Measurements from ENCODE around the gene PTPRG.

PTPRG gene

DNA sequence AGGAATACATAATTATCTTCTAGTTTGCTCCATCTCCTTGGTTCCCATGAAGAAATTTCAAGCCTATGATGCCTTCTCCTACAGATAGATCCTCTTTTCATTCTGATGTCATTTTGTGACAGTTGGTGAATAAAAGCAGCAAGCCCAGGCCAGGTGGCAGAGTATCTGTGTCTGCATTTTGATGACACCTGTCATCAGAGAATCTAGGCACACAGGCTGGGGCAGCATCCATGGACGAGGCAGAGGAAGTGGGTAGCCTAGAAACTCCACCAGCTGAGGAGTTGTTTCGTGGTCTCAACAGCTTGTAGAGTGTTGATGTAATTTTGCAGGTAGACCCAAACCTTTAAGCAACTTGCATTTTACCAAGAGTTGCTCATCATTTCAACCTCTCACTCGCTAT lies 542.2 kb downstream of the PTPRG start:
- Histone ChIP-seq H3K4me3 (ENCODE audit: low read depth, low read length) (no peak overlapping the region), H3K27ac (ENCODE audit: low read depth, low read length) (no peak overlapping the region), H3K9me3 (ENCODE audit: control insufficient read depth, insufficient read depth, low read depth, low read length) (no peaks in the 10 kb centered on the region), H3K36me3 (ENCODE audit: control insufficient read depth, insufficient read depth, low read length) (no peaks in the 10 kb centered on the region), H3K27me3 (ENCODE audit: control insufficient read depth, insufficient read depth, low read length) (no peaks in the 10 kb centered on the region), H3K4me1 (ENCODE audit: control insufficient read depth, insufficient read depth, low read length) (no peaks in the 10 kb centered on the region), H3K9ac (ENCODE audit: low read length) (no peak overlapping the region)

DNA sequence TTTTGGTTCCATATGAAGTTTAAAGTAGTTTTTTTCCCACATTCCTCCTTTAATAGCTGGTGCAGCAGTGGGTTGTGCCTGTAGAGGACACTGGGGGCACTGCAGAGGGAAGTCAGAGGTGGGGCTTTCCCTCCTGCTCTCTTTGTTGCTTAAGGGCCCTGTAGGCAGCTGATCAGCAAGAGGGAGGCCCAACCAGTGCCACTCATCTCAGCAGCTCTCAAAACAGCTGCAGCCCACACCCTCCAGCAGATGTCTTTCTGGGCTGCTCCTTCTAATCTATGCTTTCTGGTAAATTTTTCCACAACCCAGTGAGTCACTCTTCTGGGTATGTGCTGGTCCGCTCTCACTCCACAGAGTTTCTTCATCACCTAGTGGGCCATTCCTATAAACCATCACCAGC lies 548.2 kb downstream of the PTPRG start:
- H3K9ac ChIP-seq (ENCODE audit: low read length), result no peak overlapping the region
- no peaks in the 10 kb centered on the region for H3K9me3 ChIP-seq (ENCODE audit: control insufficient read depth, insufficient read depth, low read depth, low read length)
- H3K4me3 ChIP-seq (ENCODE audit: low read depth, low read length), result no peak overlapping the region
- no peaks in the 10 kb centered on the region for H3K27me3 ChIP-seq (ENCODE audit: control insufficient read depth, insufficient read depth, low read length)
- H3K4me1 ChIP-seq (ENCODE audit: control insufficient read depth, insufficient read depth, low read length), result peaks cover 9% of the 10 kb centered on the region; the same call in 1 of the 2 replicates
- no peak overlapping the region for H3K27ac ChIP-seq (ENCODE audit: low read depth, low read length)
- H3K36me3 ChIP-seq (ENCODE audit: control insufficient read depth, insufficient read depth, low read length), result no peaks in the 10 kb centered on the region

DNA sequence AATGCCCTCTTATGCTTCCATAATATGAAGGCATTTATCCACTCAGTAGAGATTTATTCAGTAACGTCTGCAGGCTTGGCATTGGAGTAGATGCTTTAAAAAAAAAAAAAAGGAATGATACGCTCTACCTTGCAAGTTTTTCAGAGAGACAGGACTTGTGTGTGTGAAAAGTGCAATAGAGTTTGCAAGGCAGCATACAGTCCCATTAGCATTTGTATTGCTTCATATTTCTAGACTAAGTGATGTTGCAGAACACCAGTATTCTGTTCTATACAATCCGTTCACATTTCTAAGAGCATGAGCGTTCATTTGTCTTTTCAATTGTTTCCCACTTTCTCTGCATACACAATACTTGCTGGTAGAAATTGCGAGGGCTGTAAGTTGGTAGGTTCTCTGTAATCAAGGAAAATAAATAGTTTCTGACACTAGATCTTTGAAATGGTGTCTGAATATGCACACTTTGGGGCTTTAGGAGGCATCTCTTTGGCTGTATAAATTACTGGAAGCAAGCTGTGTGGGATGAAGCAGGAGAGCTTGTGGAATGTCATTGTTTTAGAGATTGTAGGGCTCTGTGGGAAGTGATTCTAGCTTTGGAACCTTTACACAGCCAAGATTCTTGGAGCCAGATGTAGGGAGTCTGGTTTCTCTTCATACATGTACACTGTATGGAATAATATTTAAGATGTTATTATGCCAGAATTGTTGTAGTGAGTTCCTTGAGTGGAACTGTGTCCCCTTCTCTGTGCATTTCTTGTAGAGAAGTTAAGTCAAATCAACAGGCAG lies 549.3 kb downstream of the PTPRG start:
- Histone ChIP-seq H3K4me1 (ENCODE audit: control insufficient read depth, insufficient read depth, low read length) (peaks cover 9% of the 10 kb centered on the region; the same call in 1 of the 2 replicates), H3K9me3 (ENCODE audit: control insufficient read depth, insufficient read depth, low read depth, low read length) (no peaks in the 10 kb centered on the region), H3K36me3 (ENCODE audit: control insufficient read depth, insufficient read depth, low read length) (no peaks in the 10 kb centered on the region), H3K27ac (ENCODE audit: low read depth, low read length) (no peak overlapping the region), H3K9ac (ENCODE audit: low read length) (no peak overlapping the region), H3K4me3 (ENCODE audit: low read depth, low read length) (no peak overlapping the region), H3K27me3 (ENCODE audit: control insufficient read depth, insufficient read depth, low read length) (no peaks in the 10 kb centered on the region)

DNA sequence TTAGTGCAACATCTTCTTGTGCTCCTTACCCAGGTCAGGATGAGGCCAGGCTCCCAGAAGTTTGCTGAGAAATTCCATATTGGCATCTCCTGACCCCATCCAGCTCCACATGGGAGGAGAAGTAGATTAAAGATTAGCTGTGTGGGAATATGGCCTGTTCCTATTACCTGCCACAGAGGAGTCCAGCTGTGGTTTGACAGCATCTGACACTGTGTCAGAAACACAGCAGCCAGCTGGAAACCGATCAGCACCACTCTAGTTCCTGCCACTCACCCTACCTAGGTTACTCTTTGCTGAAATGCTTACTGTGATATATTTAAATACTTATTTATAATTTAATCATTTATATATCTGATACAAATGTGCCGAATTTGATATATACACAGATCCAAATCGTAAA lies 551.7 kb downstream of the PTPRG start:
- H3K9ac ChIP-seq (ENCODE audit: low read length), result no peak overlapping the region
- no peaks in the 10 kb centered on the region for H3K27me3 ChIP-seq (ENCODE audit: control insufficient read depth, insufficient read depth, low read length)
- peaks cover 9% of the 10 kb centered on the region; the same call in 1 of the 2 replicates for H3K4me1 ChIP-seq (ENCODE audit: control insufficient read depth, insufficient read depth, low read length)
- H3K4me3 ChIP-seq (ENCODE audit: low read depth, low read length), result no peak overlapping the region
- no peaks in the 10 kb centered on the region for H3K36me3 ChIP-seq (ENCODE audit: control insufficient read depth, insufficient read depth, low read length)
- H3K9me3 ChIP-seq (ENCODE audit: control insufficient read depth, insufficient read depth, low read depth, low read length), result no peaks in the 10 kb centered on the region
- no peak overlapping the region for H3K27ac ChIP-seq (ENCODE audit: low read depth, low read length)

DNA sequence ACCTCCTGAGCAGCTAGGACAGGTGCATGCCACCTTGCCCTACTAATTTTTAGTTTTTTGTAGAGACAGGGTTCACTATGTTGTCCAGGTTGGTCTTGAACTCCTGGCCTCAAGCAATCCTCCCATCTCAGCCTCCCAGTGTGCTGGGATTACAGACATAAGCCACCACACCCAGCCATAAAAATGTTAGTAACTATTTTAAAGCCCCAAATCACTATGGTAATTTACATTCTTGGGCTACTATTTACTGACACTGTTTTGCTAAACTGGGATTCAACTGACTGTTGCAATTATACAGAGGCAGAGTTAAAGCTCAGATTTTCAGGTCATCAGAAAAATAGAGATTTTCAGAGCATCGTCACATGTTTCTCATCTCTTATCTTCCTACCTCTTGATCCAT lies 553.4 kb downstream of the PTPRG start:
- H3K4me1 ChIP-seq (ENCODE audit: control insufficient read depth, insufficient read depth, low read length), result 0 out of 2 replicates have a peak, but pooled peaks cover 7% of the 10 kb centered on the region
- H3K27ac ChIP-seq (ENCODE audit: low read depth, low read length), result no peak overlapping the region
- H3K36me3 ChIP-seq (ENCODE audit: control insufficient read depth, insufficient read depth, low read length), result no peaks in the 10 kb centered on the region
- no peak overlapping the region for H3K4me3 ChIP-seq (ENCODE audit: low read depth, low read length)
- H3K27me3 ChIP-seq (ENCODE audit: control insufficient read depth, insufficient read depth, low read length), result no peaks in the 10 kb centered on the region
- 0 out of 2 replicates have a peak, but pooled peaks cover 3% of the 10 kb centered on the region for H3K9me3 ChIP-seq (ENCODE audit: control insufficient read depth, insufficient read depth, low read depth, low read length)
- no peak overlapping the region for H3K9ac ChIP-seq (ENCODE audit: low read length)

DNA sequence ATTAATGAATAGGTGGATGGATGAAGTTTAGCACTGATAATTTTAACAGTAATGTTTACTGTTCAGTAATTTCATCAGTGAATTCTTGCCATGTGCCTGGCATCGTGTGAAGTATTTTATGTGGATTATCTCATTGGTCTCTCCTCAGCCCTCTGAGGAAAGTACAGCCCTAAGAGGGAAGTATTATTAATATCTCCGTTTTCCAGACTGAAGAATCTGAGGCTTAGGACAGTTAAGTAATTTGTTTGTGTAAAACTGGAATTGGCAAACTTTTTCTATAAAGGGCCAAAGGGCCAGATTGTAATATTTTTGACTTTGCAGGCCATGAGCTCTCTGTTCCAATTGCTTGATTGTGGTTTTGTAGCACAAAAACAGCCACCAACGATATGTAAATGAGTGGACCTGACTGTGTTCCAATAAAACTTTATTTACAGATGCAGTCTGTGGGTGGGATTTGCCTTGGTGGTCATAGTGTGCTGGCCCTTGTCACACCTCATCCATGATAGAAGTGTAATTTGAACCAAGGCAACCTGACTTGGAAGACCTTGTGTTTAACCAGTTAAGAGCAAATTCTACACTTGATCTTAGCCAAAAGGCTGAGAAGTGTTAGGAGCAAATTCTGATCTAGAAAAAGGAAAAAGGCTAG lies 556.7 kb downstream of the PTPRG start:
- Histone ChIP-seq H3K9ac (ENCODE audit: low read length) (no peak overlapping the region), H3K36me3 (ENCODE audit: control insufficient read depth, insufficient read depth, low read length) (peaks cover 5% of the 10 kb centered on the region), H3K27ac (ENCODE audit: low read depth, low read length) (no peak overlapping the region), H3K4me1 (ENCODE audit: control insufficient read depth, insufficient read depth, low read length) (no peaks in the 10 kb centered on the region), H3K4me3 (ENCODE audit: low read depth, low read length) (no peak overlapping the region), H3K9me3 (ENCODE audit: control insufficient read depth, insufficient read depth, low read depth, low read length) (peaks cover 11% of the 10 kb centered on the region; the same call in 1 of the 2 replicates), H3K27me3 (ENCODE audit: control insufficient read depth, insufficient read depth, low read length) (no peaks in the 10 kb centered on the region)

DNA sequence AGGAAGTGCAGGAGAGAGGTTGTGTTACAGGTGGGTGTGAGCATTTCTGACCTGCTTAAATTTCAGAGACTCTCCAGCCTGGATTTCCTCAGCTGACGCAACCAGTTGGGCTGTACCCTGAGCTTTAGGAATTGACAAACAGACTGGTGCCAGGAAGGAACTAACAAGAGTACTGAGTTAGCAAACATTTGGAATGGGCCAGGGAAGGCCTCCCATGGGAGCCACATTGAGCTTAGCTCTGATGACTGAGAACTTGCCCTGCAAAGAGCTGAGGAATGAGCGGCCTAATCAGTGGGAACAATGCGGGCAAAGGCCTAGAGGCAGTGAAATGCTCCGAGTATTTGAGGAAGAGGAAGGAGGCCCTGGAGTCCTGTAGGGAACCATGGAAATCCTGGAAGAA lies 557.8 kb downstream of the PTPRG start:
- peaks cover 11% of the 10 kb centered on the region; the same call in 1 of the 2 replicates for H3K9me3 ChIP-seq (ENCODE audit: control insufficient read depth, insufficient read depth, low read depth, low read length)
- H3K27me3 ChIP-seq (ENCODE audit: control insufficient read depth, insufficient read depth, low read length), result no peaks in the 10 kb centered on the region
- peaks cover 5% of the 10 kb centered on the region for H3K36me3 ChIP-seq (ENCODE audit: control insufficient read depth, insufficient read depth, low read length)
- no peak overlapping the region for H3K27ac ChIP-seq (ENCODE audit: low read depth, low read length)
- no peaks in the 10 kb centered on the region for H3K4me1 ChIP-seq (ENCODE audit: control insufficient read depth, insufficient read depth, low read length)
- H3K9ac ChIP-seq (ENCODE audit: low read length), result no peak overlapping the region
- no peak overlapping the region for H3K4me3 ChIP-seq (ENCODE audit: low read depth, low read length)

DNA sequence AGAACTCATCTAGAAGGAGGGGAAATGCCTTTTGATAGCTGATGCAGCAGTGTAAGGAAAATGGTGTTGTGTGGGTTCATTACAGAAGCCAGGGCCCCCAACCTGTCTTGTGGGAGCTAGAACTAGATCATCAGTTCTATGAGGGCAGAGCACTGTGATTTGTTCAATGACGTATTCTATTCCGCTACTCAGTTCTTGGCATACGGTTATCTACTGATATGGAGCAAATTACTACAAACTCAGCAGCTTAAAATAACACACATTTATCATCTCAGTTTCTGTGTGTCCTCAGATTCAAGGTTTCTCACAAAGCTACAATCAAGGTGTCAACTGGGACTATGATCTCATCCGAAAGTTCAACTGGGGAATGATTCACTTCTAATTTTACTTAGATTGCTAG lies 561.4 kb downstream of the PTPRG start:
- Histone ChIP-seq H3K36me3 (ENCODE audit: control insufficient read depth, insufficient read depth, low read length) (peaks cover 5% of the 10 kb centered on the region), H3K9ac (ENCODE audit: low read length) (no peak overlapping the region), H3K27me3 (ENCODE audit: control insufficient read depth, insufficient read depth, low read length) (no peaks in the 10 kb centered on the region), H3K9me3 (ENCODE audit: control insufficient read depth, insufficient read depth, low read depth, low read length) (peaks cover 11% of the 10 kb centered on the region; the same call in 1 of the 2 replicates), H3K4me1 (ENCODE audit: control insufficient read depth, insufficient read depth, low read length) (no peaks in the 10 kb centered on the region), H3K4me3 (ENCODE audit: low read depth, low read length) (no peak overlapping the region), H3K27ac (ENCODE audit: low read depth, low read length) (no peak overlapping the region)

DNA sequence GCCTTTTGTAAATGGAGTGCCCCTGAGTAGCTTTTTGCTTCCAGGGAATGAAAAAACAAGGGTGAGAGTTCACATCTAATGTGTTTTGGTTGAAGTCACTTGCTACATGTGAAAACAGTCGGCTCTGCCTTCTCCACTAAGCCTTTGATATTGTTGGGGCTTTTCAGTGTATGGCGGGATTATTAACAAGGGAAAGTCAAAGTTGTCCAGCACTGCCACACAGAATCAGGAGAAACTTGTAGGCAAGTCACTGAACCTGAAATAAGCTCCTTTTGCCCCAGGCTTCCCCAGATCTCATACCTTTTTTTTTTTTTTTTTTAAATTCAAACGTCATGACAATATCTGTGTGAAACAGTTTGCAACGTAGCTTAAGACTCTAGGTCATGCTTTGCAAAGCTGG lies 564.0 kb downstream of the PTPRG start:
- no peak overlapping the region for H3K9ac ChIP-seq (ENCODE audit: low read length)
- H3K9me3 ChIP-seq (ENCODE audit: control insufficient read depth, insufficient read depth, low read depth, low read length), result peaks cover 7% of the 10 kb centered on the region; the same call in 1 of the 2 replicates
- H3K36me3 ChIP-seq (ENCODE audit: control insufficient read depth, insufficient read depth, low read length), result peaks cover 5% of the 10 kb centered on the region
- H3K4me1 ChIP-seq (ENCODE audit: control insufficient read depth, insufficient read depth, low read length), result no peaks in the 10 kb centered on the region
- H3K4me3 ChIP-seq (ENCODE audit: low read depth, low read length), result no peak overlapping the region
- H3K27me3 ChIP-seq (ENCODE audit: control insufficient read depth, insufficient read depth, low read length), result no peaks in the 10 kb centered on the region
- H3K27ac ChIP-seq (ENCODE audit: low read depth, low read length), result no peak overlapping the region

DNA sequence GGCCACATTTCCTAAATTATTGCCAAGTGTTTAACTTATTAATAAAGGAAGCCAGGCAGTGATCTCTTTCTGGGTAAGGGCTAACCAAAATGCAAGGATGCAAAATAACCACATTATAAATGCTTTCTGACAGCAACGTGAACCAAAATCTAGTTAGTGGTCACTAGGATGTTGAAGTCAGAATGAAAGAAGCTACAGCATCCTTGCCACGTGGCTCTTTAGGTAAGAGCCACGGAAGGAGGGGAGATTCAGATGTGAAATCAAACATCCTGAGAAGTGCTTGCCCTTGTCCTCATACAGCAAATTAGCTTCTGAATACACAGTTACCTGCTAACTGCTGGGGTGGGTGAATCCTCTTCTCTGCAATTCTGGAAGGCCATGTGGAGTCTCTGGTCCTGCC lies 565.7 kb downstream of the PTPRG start:
- Histone ChIP-seq H3K27me3 (ENCODE audit: control insufficient read depth, insufficient read depth, low read length) (no peaks in the 10 kb centered on the region), H3K9me3 (ENCODE audit: control insufficient read depth, insufficient read depth, low read depth, low read length) (peaks cover 6% of the 10 kb centered on the region; the same call in 1 of the 2 replicates), H3K4me1 (ENCODE audit: control insufficient read depth, insufficient read depth, low read length) (no peaks in the 10 kb centered on the region), H3K4me3 (ENCODE audit: low read depth, low read length) (no peak overlapping the region), H3K27ac (ENCODE audit: low read depth, low read length) (no peak overlapping the region), H3K9ac (ENCODE audit: low read length) (no peak overlapping the region), H3K36me3 (ENCODE audit: control insufficient read depth, insufficient read depth, low read length) (peaks cover 5% of the 10 kb centered on the region)

DNA sequence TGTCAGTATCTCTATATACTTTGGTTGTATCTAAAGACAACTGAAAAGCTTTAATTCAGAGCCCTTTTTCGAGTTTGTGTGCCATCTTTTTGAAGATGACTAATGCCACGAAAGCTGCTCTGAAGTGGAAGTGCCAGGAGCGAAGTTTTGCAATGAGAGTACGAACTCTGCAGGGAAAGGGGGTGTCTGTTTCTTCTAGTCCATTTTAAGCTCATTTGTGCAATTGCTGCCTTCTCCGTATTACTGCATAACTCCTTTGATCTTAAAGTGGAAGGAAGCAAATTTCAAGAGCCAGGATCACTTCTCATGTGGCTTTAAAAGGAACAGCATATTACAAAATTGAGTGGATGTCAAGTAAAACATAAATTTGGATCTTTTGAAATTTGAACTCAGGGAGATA lies 566.7 kb downstream of the PTPRG start:
- Histone ChIP-seq H3K27ac (ENCODE audit: low read depth, low read length) (no peak overlapping the region), H3K4me1 (ENCODE audit: control insufficient read depth, insufficient read depth, low read length) (no peaks in the 10 kb centered on the region), H3K27me3 (ENCODE audit: control insufficient read depth, insufficient read depth, low read length) (no peaks in the 10 kb centered on the region)

More for the DNA sequence above, 566.7 kb downstream of the PTPRG start:
- H3K4me3 ChIP-seq (ENCODE audit: low read depth, low read length), result no peak overlapping the region
- no peaks in the 10 kb centered on the region; the same call in 1 of the 2 replicates for H3K9me3 ChIP-seq (ENCODE audit: control insufficient read depth, insufficient read depth, low read depth, low read length)
- H3K36me3 ChIP-seq (ENCODE audit: control insufficient read depth, insufficient read depth, low read length), result peaks cover 3% of the 10 kb centered on the region; the same call in 1 of the 2 replicates
- H3K9ac ChIP-seq (ENCODE audit: low read length), result no peak overlapping the region

All from HUES6 (cell line).